ENCODE results near the gene PPP1R12C.

GRCh38 chr19:55111238-55111831 lies 6.1 kb downstream of the PPP1R12C start:
- TF ChIP-seq CTCF (IDR thresholded peaks at IDR 0.05) (no peak), POLR2A (IDR thresholded peaks at IDR 0.05) (no peak), EP300 (IDR thresholded peaks at IDR 0.05) (no peak)

Data from tibial nerve (tissue), 4 donors.